ENCODE measurements around the gene ANKRD6.
"Not testable (repeated sequence)": the region's sequence is repeated elsewhere in the genome, so short reads cannot be mapped to it uniquely, and the experiment has no call there.

The ANKRD6 gene

DNA sequence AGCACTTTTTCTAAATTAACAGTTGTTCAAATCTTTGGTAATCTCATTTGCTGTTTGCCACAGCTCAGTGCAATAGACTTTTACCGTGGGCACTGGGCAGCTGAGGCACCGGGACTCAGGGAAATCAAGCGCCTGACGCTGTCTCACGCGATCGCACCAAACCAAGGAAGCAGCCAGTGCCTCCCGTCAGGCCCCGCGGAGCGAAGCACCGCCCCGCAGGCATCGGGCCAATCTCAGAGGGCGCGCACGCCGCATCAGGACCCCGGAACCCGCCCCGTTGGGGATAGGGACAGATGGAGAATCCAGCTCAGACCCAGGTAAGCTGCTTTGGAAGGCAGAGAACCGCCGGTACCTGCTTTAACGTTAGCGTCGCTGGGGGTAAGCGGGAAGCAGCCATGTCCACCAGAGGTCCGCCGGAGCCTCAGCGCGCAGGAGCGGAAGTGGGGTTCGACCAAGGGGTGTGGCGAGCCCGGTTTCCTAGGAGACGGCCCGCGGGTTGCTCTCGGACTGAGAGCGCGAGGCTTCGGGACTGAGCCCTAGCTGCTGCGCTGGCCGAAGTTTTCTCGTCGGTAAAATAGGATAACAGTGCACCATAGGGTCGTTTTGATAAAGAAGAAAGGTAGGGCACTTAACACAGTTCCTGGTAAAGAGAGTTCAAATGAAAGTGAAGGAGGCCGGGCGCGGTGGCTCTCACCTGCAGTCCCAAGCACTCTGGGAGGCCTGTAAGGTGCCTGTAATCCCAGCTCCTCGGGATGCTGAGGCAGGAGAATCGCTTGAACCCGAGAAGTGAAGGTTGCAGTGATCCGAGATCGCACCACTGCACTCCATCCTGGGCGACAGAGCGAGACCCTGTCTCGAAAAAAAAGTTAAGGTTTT lies 205.6 kb downstream of the ANKRD6 start, which contains the start of gene LYRM2:
Gene LYRM2 (minus strand): TSS at position 428 of the 876 bp plus-strand sequence. CDS start 31 bp downstream, at position 397.
- peak within 1 kb of the TSS; percentile 86 for H3K4me3 ChIP-seq (ENCODE audit: low read depth, low read length)
- TF ChIP-seq, protein P1, sequence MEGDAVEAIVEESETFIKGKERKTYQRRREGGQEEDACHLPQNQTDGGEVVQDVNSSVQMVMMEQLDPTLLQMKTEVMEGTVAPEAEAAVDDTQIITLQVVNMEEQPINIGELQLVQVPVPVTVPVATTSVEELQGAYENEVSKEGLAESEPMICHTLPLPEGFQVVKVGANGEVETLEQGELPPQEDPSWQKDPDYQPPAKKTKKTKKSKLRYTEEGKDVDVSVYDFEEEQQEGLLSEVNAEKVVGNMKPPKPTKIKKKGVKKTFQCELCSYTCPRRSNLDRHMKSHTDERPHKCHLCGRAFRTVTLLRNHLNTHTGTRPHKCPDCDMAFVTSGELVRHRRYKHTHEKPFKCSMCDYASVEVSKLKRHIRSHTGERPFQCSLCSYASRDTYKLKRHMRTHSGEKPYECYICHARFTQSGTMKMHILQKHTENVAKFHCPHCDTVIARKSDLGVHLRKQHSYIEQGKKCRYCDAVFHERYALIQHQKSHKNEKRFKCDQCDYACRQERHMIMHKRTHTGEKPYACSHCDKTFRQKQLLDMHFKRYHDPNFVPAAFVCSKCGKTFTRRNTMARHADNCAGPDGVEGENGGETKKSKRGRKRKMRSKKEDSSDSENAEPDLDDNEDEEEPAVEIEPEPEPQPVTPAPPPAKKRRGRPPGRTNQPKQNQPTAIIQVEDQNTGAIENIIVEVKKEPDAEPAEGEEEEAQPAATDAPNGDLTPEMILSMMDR (IDR thresholded peaks at IDR 0.05; ENCODE audit: borderline replicate concordance, insufficient read depth, low read depth, low read length): no peak

DNA sequence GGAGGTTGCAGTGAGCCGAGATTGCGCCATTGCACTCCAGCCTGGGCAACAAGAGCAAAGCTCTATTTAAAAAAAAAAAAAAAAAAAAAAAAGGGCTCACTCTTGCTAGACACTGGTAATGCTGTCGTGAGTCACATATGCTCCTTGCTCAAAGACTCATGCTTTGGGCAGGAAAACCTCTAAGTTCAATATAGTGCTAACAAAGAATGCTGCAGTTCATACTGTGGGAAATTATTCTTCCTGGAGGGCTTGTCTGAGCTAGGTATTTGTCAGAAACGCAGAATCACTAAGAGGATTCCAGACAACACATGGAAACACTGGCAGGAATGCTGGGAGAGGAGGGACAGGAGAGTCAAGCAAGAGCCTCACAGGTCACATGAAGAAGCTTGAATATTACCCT lies 207.9 kb downstream of the ANKRD6 start:
- TF ChIP-seq, protein P1 (IDR thresholded peaks at IDR 0.05; ENCODE audit: borderline replicate concordance, insufficient read depth, low read depth, low read length): no peak
- no peak overlapping the region for H3K4me3 ChIP-seq (ENCODE audit: low read depth, low read length)

DNA sequence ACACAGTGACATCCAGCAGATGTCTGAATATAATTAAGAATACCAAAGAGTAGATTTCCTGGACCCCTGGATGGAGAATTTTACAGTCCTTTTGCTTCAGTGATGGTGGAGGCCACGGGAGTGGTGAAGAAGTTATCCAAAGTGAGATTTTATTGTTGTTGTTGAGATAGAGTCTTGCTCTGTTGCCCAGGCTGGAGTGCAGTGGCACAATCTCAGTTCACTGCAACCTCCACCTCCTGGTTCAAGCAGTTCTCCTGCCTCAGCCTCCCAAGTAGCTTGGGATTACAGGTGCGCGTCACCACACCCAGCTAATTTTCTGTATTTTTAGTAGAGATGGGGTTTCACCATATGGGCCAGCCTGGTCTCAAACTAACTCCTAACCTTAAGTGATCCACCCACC lies 208.6 kb downstream of the ANKRD6 start:
- not testable (repeated sequence) for H3K4me3 ChIP-seq (ENCODE audit: low read depth, low read length)

DNA sequence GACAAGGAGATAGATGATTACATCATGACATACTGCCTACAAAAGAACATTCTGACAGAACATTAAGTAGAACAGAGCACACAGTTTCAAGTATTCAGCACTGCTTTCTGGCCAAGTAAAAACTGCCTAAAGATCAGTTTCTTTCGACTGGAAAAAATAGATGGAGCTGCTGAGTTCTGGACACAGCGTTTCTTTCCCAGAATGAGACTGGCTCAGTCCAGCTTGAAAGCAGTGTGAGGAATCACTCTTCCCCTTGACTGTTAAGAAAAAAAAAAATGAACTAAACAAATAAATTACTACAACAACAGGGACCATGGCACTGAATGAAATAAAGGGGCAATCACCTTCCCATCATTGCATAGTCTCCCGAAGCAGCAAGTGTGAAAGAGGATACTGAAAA lies 210.0 kb downstream of the ANKRD6 start:
- no peak overlapping the region for H3K4me3 ChIP-seq (ENCODE audit: low read depth, low read length)
- TF ChIP-seq, protein P1 (IDR thresholded peaks at IDR 0.05; ENCODE audit: borderline replicate concordance, insufficient read depth, low read depth, low read length): no peak

DNA sequence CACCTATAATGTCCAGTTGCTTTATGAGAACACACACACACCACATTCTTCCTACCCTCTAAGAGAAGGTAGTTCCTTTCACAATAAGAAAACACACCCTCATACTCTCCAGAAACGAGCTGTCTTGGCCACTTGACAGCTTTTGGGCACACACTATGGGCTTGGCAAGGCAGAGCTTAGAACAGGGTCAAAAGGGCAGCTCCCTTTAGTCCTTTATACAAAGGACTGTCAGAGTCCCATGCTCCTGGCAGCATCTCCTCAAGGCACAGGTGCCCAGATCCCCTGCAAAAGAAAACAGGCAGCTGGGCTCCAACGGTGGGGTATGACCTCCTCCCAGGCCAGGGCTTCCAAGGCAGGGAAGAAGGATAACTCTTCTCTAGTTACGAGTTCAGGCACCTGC lies 210.5 kb downstream of the ANKRD6 start:
- H3K4me3 ChIP-seq (ENCODE audit: low read depth, low read length): no peak overlapping the region
- TF ChIP-seq, protein P1 (IDR thresholded peaks at IDR 0.05; ENCODE audit: borderline replicate concordance, insufficient read depth, low read depth, low read length): no peak

DNA sequence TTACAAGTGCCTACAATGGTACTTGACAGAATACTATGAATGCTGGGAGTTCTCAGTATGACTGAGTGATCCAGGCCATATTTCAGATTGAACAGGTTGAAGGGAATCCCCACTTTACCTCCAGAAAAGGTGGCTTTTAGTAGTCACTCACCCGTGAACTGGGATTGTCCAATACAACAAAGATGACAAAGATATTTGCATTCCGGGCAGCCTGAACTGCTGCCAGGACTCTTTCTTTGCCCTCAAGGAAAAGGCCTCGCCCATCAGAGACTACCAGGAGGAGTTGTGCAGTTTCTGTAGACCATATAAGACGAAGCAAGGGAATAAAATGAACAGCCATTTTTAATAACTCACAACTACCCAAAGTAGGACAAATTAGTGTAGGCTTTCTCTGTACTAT lies 211.9 kb downstream of the ANKRD6 start:
- TF ChIP-seq, protein P1 (IDR thresholded peaks at IDR 0.05; ENCODE audit: borderline replicate concordance, insufficient read depth, low read depth, low read length): no peak
- no peak overlapping the region for H3K4me3 ChIP-seq (ENCODE audit: low read depth, low read length)

DNA sequence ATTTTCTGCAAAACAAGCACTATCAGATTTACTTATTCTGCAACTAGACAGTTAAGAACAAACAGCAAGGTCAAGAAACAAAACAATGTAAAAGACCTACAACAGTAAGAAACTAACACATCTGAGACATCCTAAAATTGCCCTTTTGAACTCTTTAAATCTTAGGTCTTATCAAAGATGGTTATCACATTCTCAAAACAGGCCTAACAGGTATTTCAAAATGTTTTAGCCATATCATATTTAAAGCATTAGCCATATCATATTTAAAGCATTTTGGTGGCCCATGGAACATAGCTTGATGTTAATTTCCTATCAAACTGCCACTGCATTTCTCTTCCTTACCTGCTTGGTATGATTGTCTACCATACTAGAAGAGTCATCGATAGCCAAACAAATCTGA lies 216.7 kb downstream of the ANKRD6 start:
- TF ChIP-seq, protein P1 (IDR thresholded peaks at IDR 0.05; ENCODE audit: borderline replicate concordance, insufficient read depth, low read depth, low read length): no peak
- H3K4me3 ChIP-seq (ENCODE audit: low read depth, low read length): no peak overlapping the region

Data from GM12875 (cell line).